Transverse colon (tissue), 4 donors: ENCODE measurements around the gene TRAF3IP3.

Experiments used
- EP300 ChIP-seq: sonication (generic); formaldehyde crosslinking; IDR thresholded peaks from one replicate; pipeline ENCODE4 v1.6.1; 2017; ENCODE audit warnings: antibody characterized with exemption, low read depth
- POLR2A ChIP-seq: fragments of 450-650 bp; IDR thresholded peaks from one replicate; pipeline ENCODE4 v1.6.1; 2016; ENCODE audit warnings: antibody characterized with exemption, mild to moderate bottlenecking, moderate library complexity
- POLR2AphosphoS5 ChIP-seq, 3 donors: sonication (generic); formaldehyde crosslinking; IDR thresholded peaks; one replicate each; pipeline ENCODE4 v1.6.1; 2016; ENCODE audit warnings: antibody characterized with exemption in 3 of 3
- TF ChIP-seq, protein P1 (sequence below), 5 experiments: fragments of 200-600 bp in 3 of 5; fragments of 450-650 bp in 2 of 5; sonication (generic) in 3 of 5; IDR thresholded peaks; 1 replicate in 2 of 5; 2 replicates in 3 of 5; pipeline ENCODE4 v1.5.1; 2016 to 2017; ENCODE audit warnings: antibody characterized with exemption in 5 of 5, inconsistent platforms in 3 of 5, mild to moderate bottlenecking in 2 of 5, moderate library complexity in 1 of 5

DNA sequence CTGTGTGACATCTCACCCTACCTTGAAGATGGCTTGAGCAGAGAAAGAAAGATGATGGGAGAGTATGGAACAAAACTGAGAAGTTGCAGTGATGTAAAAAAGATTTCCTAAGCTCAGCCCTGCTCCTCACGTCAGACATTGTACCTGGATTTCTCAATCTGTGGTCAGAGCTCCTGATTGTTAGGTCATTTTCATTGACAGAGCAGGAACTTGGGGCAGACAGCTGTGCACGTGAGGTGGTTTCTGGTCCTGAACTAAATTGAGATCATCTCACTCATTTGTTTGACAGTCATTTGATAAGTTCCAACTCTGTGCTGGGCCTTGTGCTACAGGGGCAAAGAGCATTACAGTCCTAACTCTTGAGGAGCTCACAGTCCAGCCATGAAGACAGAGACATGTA is 10.2 kb downstream of the TRAF3IP3 start:
- TF ChIP-seq, protein P1, sequence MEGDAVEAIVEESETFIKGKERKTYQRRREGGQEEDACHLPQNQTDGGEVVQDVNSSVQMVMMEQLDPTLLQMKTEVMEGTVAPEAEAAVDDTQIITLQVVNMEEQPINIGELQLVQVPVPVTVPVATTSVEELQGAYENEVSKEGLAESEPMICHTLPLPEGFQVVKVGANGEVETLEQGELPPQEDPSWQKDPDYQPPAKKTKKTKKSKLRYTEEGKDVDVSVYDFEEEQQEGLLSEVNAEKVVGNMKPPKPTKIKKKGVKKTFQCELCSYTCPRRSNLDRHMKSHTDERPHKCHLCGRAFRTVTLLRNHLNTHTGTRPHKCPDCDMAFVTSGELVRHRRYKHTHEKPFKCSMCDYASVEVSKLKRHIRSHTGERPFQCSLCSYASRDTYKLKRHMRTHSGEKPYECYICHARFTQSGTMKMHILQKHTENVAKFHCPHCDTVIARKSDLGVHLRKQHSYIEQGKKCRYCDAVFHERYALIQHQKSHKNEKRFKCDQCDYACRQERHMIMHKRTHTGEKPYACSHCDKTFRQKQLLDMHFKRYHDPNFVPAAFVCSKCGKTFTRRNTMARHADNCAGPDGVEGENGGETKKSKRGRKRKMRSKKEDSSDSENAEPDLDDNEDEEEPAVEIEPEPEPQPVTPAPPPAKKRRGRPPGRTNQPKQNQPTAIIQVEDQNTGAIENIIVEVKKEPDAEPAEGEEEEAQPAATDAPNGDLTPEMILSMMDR (IDR thresholded peaks at IDR 0.05): no peak
- TF ChIP-seq POLR2A: no peak
- TF ChIP-seq POLR2AphosphoS5 (IDR thresholded peaks at IDR 0.05): no peak
- no peak for TF ChIP-seq EP300
